ENCODE data around the gene CTTNBP2.

CTTNBP2 gene

DNA sequence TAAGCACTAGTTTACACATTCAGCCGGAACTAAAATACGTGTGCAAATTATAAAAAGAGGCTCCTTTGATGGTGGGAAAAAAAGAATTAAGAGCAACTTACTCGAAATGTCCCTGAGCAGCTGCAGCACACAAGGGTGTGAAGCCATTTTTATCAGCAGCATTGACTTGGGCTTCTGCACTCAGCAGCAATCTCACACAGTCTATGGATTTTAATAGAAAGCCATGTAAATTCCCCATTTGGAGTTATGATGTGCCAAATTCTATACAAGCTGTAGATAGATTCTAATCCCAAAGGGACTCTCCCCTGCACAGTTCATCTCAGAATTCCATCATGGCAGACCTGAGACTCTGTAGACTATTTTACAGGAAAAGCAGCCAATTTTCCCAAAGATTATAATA is 90.5 kb downstream of the CTTNBP2 start:
- no peak for DNase-seq (ENCODE audit: low spot score)

GRCh38 chr7:117781707-117782106 is 91.5 kb downstream of the CTTNBP2 start:
- no peak for DNase-seq (ENCODE audit: low spot score)

- peak; percentile 4 for DNase-seq (ENCODE audit: low spot score)
Observed at GRCh38 chr7:117780832-117781231, 92.4 kb downstream of the CTTNBP2 start.

DNA sequence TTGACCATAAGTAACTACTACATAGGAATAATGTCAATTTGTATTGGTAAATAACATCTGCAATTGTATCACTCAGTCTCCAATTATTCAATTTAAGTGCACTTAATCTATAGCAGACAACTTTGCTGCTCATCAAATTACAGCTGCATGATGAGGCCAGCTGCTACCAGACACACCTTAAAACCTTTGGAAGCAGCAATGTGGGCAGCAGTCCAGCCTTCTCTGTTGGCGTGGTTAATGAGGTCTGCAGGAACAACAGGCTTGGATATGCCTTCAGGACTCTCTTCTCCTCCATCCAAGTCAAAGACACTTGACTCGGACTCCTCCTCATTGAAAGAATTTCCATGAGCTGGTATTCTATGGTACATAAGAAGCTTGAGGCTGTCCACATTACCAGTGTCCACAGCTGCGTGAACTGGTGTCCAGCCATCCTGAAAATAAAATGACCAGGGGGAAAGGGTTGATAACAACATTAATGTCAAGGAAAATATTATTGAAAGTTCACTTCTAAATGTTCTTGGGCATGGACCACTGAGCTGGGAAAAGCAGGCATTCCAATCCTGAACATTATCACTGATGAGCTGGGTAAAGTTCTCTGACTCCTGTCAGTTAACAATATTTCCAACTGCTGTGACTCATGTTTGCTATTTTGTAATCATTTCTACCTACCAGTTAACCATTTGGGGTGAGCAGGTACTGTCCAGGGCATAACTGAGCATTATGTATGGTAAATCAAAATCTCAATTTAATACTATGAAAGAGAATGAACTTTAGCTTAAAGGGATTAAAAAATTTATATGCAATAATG is 95.7 kb downstream of the CTTNBP2 start:
- no peak for DNase-seq (ENCODE audit: low spot score)

DNA sequence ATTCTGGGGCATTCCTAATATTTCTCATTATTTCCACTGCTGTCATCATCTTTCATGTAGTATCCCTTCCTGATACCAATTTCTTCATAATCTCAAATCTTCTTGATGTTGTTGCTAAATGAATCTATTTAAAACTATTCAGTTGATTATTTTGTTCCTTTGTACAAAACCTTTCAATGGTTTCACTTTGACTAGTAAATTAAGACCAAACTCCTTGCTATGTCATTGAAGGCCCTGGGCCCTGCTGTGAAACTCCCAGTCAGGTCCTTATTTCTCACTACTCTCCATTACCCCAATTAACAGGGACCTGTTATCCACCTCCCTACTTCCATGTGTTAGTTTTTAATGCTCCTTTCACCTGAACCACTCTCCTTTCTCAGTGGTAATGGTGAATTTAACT is 97.0 kb downstream of the CTTNBP2 start:
- DNase-seq (ENCODE audit: low spot score): no peak

DNA sequence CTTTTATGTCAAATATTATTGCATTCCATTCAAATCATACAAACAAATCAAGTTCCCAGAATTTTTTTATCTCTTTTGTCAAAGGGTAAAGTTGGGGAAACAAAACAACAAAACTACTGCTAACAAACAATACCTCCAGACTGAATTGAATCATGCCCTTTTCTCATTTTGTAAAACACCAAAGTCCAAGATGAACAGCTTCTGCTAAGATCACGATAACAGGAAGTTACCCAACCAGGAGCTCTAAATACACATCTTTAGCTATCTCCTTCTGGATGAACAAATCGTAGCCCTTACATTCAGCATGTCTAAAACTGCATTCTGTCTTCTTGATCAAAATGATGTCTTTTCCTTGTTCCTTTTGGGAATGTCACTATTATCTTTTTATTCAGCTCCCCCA is 97.4 kb downstream of the CTTNBP2 start:
- no peak for DNase-seq (ENCODE audit: low spot score)

GRCh38 chr7:117774943-117775342 is 98.3 kb downstream of the CTTNBP2 start:
- no peak for DNase-seq (ENCODE audit: low spot score)

DNA sequence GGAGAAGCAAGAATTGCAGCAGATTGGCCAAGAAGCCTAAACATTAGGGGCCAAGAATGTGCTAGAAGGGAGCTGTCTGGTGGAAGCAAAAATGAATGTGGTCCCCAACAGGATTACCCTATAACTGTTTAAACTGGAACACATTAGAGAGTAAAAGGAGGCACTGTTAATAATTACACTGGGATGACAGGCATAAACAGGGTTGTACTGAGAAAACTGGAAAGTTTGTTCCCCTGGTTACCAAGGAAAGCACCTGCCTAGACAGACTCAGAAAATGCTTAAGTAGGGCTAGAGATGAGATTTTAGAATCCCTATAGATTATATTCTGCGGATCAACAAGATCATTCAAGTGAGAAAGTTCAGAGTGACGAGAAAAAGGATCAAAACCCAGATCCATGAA is 100.8 kb downstream of the CTTNBP2 start:
- DNase-seq (ENCODE audit: low spot score): no peak

- no peak for DNase-seq (ENCODE audit: low spot score)
Observed at GRCh38 chr7:117771756-117772155, 101.5 kb downstream of the CTTNBP2 start.

DNA sequence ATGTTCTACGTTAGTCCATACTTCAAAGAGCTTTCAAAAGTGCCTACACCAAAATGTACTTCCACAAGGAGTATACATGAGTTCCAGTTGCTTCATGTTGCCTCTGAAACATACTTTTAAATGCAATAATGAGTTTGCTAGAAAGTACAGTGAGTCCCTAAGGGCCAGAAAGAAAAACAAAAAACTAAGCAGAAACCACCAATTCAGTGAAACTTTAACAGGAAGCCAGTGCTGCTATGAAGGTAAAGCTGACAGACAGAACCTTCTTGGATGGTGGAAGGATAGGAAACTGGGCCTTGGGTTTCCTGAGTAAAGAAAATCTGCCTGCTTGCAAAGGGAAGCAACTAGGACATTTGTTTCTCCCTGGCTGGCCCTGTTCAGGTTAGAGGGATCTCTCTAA is 104.2 kb downstream of the CTTNBP2 start:
- no peak for DNase-seq (ENCODE audit: low spot score)

GRCh38 chr7:117767951-117768350 is 105.3 kb downstream of the CTTNBP2 start:
- DNase-seq (ENCODE audit: low spot score): no peak

DNA sequence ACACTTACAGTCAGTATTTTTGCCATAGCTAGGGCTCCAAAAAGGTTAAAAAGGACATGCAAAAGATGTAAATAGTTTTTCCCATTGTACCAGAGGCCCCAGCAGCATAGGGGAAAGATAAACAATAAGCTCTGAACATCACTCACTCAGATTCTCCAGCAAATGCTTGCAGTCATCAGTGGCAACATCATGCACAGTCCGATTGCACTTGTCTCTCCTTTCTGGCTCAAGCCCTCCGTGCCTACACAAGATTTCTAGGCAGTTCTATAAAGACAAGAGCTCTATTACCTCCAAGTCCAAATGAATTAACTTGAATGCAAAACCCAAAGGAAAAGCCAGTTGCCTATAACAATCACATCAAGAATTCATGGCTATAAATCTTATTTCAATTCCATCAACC is 106.3 kb downstream of the CTTNBP2 start:
- no peak for DNase-seq (ENCODE audit: low spot score)

DNA sequence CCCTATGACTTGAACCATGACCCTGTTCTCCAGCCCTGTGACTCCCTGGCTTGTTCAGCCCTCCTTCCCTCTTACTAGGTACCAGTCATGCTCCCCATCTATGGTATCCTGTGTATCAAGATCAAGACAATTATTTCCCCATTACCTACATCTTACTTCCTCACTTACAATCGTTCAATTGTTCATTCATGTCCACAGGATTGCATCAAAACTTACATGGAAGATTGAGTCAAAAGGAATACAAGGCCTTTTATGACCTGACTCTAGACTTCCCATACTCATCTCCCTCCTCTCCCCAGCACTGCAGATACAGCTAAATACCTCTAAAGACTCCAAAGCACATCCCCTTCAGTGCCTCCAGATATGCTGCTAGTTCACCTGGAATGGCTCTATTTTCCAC is 109.2 kb downstream of the CTTNBP2 start:
- no peak for DNase-seq (ENCODE audit: low spot score)

GRCh38 chr7:117762055-117762454 is 111.2 kb downstream of the CTTNBP2 start:
- DNase-seq (ENCODE audit: low spot score): no peak

DNA sequence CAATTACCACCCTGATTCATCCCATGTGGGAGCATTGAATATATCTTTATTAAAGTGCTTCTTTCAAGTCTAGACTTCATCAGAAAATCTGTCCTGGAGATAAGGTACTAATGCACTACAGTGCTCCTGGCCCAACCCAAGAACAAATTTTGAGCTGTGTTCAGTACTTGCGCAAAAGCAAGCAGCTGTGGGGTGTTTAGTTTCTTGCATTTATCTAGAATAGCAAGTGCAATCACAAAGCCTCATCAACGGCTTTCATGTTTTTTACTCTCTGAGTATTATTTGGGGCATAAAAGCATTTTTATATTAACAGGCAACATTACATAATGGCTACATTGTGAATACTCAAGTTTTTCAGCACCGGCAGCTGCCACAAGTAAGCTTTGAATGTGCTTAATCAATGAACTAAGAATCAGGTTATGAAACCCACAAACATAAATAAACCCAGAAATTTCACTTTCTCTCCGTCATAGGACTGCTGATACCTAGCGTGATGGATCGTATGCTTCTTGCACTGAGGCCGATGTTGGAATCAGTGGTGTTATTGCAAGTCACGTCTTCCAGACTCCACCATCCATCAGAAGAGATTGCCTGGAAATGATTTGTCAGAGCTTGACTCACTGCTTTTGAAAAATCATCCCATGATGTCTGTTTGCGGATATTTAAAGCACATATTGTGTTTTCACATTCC is 113.1 kb downstream of the CTTNBP2 start:
- peak; percentile 3 for DNase-seq (ENCODE audit: low spot score)

DNA sequence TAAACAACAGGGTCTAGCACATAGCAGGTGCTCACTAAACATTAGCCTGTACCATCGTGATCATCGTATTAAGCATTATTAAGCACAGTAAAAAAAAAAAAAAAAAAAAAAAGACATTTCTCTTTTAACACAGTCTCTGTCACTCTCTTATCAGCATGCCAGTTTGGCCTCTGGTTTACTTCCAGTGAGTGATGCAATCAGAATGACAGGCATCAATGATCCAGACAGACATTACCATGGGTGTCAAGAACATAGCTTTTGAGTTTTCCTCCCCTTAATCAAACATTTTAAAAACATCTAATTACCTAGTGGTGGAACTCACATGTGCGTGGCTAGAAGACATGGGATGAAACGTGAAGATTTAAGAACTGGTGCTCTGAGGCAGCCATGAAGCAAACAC is 115.8 kb downstream of the CTTNBP2 start:
- DNase-seq (ENCODE audit: low spot score): no peak

DNA sequence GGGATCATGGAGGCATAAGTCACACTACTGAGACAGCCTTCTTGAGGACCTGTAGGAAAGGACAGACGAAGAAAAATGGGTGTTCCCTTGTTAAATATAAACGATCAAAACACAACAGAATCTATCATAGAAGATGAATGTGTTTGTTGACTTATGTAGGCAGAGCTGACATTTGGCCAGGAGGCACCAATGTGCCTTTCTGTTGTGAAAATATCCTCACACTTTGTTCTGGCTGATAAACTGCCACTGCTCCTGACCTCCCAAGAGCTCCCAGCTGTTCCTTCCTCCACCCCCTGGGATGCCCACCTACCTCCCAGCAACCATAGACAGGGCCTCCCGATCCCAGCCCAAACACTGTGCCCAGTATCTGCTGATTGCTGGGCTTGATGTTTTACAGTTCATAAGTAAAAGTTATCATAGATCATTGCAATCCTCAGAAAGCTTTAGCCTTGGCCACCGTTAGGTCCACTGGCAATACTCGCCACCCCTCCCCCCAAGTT is 116.6 kb downstream of the CTTNBP2 start:
- DNase-seq (ENCODE audit: low spot score): no peak

DNA sequence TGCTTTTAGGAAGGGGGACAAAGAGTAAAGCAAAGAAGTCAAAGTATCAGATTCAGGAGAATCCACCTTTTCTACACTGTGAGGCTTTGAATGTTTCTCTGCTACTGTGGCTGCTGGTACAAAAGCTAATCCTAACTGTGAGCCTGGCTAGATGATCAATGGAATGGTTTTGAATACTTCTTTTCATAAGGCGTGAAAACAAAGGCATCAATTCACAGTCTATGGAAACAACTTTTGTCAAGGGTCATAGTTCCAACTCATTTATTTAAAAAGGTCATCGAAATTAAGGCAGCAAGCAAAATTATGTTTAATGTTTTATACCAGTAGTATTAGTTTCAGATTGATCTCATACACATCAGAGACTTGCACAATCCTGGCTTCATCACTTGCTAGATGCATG is 118.1 kb downstream of the CTTNBP2 start:
- DNase-seq (ENCODE audit: low spot score): no peak

DNA sequence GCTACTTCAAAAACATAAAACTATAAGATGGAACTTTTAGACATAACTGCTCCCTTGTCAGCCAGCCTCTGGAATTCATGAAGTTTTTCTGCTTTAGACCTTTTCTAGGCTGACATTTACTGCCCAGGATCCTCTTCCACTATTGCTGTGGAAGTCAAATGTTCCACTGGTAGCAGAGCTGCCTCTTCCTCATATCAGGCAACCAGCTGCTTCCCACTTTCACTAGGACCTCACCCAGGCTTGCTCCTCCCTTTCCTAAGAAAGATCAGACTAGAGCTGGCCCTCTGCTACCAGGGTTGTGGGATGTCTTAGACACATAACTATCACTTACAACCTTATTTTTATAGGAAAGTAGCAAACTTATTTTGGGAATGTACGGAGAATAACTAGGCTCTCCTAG is 121.5 kb downstream of the CTTNBP2 start:
- no peak for DNase-seq (ENCODE audit: low spot score)

DNA sequence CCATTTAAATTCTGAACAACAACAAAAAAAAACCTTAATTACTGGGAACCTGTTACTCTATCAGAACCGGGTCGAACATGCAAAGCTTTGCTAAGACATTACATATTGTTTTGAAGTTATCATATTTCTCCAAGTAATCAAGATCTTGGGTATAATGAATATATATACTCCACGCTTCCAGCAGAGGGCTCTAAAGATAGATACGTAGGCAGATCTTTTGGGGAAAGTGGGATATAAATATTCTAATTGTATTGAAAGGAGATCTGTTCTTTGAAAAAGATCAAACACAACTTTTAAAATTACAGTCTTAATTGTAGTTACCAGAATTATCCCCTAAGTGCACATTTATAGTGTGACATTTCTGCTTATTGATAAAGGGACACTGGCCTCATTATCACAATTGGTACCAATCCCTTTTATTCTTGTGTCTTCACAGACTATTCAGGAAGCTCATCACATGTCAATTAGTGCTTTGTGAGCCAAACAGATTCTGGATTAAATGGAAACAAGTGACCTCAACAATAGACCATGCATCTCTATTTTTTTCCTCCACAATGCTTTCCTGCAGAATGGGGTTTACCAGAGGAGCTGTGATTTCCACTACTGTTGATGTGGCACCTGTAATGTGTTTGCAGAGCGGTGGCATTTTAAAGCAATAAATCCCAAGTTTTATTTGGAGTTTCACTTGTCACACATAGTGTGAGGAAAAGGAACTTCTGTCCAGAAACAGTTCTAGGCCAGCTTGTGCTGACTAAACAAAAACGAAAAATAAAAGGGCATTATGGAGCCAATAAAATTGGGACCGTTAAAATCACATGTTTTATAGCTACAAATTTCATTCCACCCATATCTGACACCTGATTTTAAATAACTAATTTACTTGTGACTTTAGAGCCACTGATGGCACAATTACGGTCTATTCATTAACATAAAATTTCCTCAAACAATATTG is 122.4 kb downstream of the CTTNBP2 start:
- DNase-seq (ENCODE audit: low spot score): peak; percentile 7

GRCh38 chr7:117741962-117742361 is 131.3 kb downstream of the CTTNBP2 start:
- no peak for DNase-seq (ENCODE audit: low spot score)

DNA sequence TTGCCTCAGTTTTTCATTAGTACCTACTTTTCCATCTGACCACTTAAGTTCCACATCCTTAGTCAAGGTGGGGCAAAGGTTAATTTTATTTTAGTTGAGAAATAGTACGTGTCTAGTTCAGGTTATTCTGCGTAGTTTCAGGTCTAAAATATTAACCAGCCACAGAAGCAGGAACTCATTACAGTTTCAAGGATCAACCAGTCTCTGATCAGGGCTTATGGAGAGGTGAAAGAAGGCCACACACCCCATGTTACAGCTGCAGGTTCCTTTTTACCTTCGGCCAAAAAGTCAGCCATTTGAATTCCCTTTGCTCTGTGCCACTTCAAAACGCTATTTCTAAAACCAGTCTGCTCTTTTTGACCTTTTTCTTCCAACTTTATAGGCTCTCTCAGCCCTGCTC is 134.2 kb downstream of the CTTNBP2 start:
- no peak for DNase-seq (ENCODE audit: low spot score)
